ENCODE measurements around the gene ZSCAN18.

ZSCAN18 gene

DNA sequence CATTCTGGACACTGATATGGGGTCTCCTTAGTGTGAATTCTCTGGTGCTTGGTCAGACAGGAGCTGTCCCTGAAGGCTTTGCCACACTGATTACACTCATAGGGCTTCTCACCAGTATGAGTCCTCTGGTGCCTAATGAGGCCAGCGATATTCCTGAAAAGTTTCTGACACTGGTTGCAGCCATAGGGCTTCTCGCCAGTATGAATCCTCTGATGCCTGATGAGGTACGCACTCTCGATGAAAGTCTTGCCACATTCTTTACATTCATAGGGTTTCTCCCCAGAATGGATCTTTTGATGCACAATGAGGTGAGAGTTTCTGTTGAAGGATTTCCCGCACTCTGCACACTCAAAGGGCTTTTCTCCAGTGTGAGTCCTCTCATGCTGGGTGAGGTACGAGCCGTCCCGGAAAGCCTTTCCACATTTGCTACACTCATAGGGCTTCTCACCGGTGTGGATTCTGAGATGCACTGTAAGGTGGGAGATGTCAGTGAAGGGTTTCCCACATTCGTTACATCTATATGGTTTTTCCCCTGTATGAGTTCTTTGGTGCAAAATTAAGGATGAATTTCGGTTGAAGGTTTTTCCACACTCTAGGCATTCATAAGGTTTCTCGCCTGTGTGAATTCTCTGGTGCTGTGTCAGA is 30.1 kb upstream of the ZSCAN18 start:
- H3K9me3 ChIP-seq: peaks cover 62 to 100% (median 100%) of the 10 kb centered on the region in 3 donors
- no peaks in the 10 kb centered on the region for H3K4me1 ChIP-seq
- TF ChIP-seq, protein P1, sequence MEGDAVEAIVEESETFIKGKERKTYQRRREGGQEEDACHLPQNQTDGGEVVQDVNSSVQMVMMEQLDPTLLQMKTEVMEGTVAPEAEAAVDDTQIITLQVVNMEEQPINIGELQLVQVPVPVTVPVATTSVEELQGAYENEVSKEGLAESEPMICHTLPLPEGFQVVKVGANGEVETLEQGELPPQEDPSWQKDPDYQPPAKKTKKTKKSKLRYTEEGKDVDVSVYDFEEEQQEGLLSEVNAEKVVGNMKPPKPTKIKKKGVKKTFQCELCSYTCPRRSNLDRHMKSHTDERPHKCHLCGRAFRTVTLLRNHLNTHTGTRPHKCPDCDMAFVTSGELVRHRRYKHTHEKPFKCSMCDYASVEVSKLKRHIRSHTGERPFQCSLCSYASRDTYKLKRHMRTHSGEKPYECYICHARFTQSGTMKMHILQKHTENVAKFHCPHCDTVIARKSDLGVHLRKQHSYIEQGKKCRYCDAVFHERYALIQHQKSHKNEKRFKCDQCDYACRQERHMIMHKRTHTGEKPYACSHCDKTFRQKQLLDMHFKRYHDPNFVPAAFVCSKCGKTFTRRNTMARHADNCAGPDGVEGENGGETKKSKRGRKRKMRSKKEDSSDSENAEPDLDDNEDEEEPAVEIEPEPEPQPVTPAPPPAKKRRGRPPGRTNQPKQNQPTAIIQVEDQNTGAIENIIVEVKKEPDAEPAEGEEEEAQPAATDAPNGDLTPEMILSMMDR (IDR thresholded peaks at IDR 0.05): no peak
- no peak overlapping the region for H3K4me3 ChIP-seq
- DNase-seq: no peak
- H3K36me3 ChIP-seq: peaks cover 74 to 85% (median 75%) of the 10 kb centered on the region in 3 donors
- no peaks in the 10 kb centered on the region for H3K27me3 ChIP-seq
- H3K27ac ChIP-seq: no peak overlapping the region
- intact Hi-C loops (cut with DNase I; ENCODE audit: low total_unique reads): no loop called here

GRCh38 chr19:58123354-58123753 is 25.3 kb upstream of the ZSCAN18 start:
- Histone ChIP-seq H3K27ac (no peak overlapping the region), H3K4me1 (no peaks in the 10 kb centered on the region), H3K36me3 (peaks cover 26 to 41% (median 27%) of the 10 kb centered on the region in 3 donors), H3K27me3 (no peaks in the 10 kb centered on the region), H3K9me3 (peaks cover 51 to 100% (median 100%) of the 10 kb centered on the region in 3 donors), H3K4me3 (no peak overlapping the region)
- TF ChIP-seq, protein P1 (IDR thresholded peaks at IDR 0.05): no peak
- intact Hi-C loops (cut with DNase I; ENCODE audit: low total_unique reads): no loop called here
- no peak for DNase-seq

- Histone ChIP-seq H3K4me1 (no peaks in the 10 kb centered on the region), H3K4me3 (no peak overlapping the region), H3K36me3 (peaks cover 0 to 18% (median 0%) of the 10 kb centered on the region in 3 donors), H3K27ac (no peak overlapping the region), H3K27me3 (no peaks in the 10 kb centered on the region), H3K9me3 (peaks cover 23 to 100% (median 95%) of the 10 kb centered on the region in 3 donors)
- TF ChIP-seq, protein P1 (IDR thresholded peaks at IDR 0.05): no peak
- DNase-seq: no peak
- intact Hi-C loops (cut with DNase I; ENCODE audit: low total_unique reads): no loop called here
Measured at GRCh38 chr19:58118979-58119733, 21.1 kb upstream of the ZSCAN18 start.

GRCh38 chr19:58117841-58118575 is 20.0 kb upstream of the ZSCAN18 start:
- TF ChIP-seq, protein P1 (IDR thresholded peaks at IDR 0.05): no peak
- peaks cover 16 to 100% (median 95%) of the 10 kb centered on the region in 3 donors for H3K9me3 ChIP-seq
- H3K27me3 ChIP-seq: no peaks in the 10 kb centered on the region
- no peak for DNase-seq
- intact Hi-C loops (cut with DNase I; ENCODE audit: low total_unique reads): no loop called here
- peaks cover 0 to 18% (median 0%) of the 10 kb centered on the region in 3 donors for H3K36me3 ChIP-seq
- H3K4me3 ChIP-seq: no peak overlapping the region
- H3K27ac ChIP-seq: no peak overlapping the region
- H3K4me1 ChIP-seq: no peaks in the 10 kb centered on the region

DNA sequence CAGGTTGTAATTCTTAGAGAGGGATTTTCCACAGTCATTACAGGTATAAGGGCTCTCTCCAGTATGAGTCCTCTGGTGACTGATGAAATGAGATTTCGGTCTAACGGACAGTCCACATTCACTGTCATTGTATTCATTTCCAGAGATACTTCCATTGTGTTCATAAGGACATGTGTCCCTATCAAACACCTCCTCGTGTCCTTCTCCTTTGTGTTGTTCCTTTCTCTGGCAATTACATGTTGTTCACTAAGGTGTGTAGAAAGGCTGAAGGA is 10.5 kb upstream of the ZSCAN18 start:
- H3K36me3 ChIP-seq: peaks cover 0 to 14% (median 11%) of the 10 kb centered on the region in 3 donors
- H3K27ac ChIP-seq: no peak overlapping the region
- TF ChIP-seq, protein P1 (IDR thresholded peaks at IDR 0.05): no peak
- DNase-seq: no peak
- no peak overlapping the region for H3K4me3 ChIP-seq
- intact Hi-C loops (cut with DNase I; ENCODE audit: low total_unique reads): no loop called here
- H3K9me3 ChIP-seq: peaks cover 17 to 94% (median 89%) of the 10 kb centered on the region in 3 donors
- no peaks in the 10 kb centered on the region for H3K27me3 ChIP-seq
- H3K4me1 ChIP-seq: no peaks in the 10 kb centered on the region

All from tibial artery (tissue), 4 donors.